ENCODE data around the gene SPEM3.

SPEM3 gene

DNA sequence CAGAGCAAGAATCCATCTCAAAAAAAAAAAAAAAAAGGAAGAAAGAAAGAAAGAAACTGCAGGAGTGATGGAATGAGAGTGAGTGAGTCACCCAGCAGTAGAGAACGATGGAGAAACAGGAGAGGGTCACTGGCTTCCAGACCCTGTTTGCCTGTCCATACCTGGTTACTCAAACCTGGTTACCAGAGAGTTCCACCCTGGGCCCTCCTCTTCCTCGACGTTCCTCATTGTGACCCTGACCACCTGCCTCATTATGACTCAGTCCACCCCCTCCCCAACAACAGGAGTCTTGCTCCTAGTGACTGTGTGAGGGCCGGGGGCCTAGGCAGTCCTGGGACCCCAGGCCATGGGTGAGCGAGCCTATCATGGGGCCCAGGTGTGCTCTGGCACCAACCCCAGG, at the start of gene SPEM3:
Gene SPEM3 (plus strand): TSS at position 301 of the 400 bp plus-strand sequence. CDS start 46 bp downstream, at position 347.
- DNase-seq: no peak

DNA sequence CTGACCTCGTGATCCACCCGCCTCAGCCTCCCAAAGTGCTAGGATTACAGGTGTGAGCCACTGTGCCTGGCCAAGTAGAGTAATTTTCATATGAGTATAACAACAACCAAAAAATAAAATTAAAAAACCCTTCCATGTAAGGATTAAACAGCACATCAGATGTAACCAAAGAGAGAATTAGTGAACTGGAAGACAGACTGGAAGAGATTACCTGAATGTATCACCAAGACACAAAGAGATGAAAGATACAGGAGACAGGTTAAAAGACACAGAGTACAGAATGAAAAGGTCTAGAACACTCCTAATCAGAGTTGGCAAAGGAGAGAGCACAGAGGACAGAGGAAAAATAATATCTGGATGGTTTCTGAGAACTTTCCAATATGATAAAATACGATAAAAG, 49.5 kb upstream of the SPEM3 start:
- DNase-seq: no peak

DNA sequence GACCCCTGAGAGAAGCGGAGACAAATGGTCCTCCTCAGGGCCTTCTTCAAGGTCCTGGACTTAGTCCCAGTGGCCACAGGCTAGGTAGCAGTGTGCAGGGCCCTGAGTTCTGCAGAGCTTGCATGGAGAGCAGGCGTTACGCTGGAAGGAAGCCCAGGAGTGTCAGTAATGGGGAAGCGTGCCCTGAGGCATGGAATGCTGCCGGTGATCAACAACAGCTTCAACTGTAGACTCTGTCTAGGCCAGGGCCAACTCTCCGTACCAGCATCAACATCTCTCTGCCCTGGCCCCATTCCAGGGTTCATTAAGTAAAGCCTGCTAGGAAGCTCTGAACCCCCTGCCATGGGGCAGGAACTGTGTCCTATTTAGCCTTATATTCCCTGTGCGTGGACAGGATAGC, 48.3 kb upstream of the SPEM3 start:
- DNase-seq: no peak

DNA sequence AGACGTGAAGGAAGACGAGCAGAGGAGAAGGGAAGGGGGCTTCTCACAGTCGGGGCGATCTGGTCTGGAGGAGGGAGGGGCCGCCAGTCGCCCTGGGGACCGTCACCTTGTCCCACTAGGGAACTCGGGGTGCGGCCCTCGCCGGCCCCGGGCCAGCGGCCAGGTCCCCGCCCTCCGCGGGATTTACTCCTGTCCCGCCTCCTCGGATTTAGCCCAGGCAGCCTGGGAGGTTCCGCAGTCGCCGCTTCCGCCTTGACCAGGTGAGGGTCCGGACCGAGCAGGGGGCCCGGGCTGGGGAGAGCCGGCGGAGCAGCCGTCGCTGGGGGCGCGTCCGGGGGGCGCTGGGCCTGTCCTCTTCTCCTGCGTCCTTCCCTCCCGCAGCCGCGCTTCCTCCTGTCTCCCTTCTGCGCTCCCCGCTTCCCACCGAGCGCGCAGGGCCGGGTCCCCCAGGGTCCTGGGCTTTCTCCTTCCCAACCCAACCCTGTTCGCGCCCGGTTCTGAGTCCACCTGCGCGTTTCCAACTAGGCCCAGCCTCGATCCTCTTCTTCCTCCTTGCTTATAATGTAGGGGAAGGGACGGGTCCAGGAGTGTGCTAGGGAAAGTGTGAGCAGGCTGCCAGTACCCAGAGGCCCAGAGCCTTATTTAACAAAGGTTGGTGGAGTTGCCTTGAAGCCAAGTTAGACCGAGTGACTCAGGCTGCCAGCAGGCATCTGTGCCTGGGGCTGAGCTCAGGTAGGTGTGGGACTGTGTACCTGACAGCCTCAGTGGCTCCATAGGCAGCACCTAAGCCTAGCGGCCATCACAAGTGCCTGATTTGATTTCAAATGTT, 47.6 kb upstream of the SPEM3 start, which contains the start of gene TNK1:
Gene TNK1 (plus strand): TSS at position 235 of the 829 bp plus-strand sequence. CDS start 1,838 bp downstream, outside the sequence.
- DNase-seq: no peak

DNA sequence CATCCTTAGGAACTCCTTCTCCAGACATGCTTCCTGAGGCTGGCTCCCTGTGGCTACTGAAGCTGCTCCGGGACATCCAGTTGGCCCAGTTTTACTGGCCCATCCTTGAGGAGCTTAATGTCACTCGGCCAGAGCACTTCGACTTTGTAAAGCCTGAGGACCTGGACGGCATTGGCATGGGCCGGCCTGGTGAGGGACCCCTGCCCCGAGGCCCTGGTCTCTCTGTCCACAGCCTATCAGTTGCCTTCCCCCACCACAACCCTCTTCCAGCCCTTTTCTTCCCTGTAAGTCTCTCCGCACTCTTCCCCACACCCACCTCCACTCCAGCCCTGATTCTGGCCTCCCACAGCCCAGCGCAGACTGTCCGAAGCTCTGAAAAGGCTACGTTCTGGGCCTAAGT, 45.8 kb upstream of the SPEM3 start:
- no peak for DNase-seq

DNA sequence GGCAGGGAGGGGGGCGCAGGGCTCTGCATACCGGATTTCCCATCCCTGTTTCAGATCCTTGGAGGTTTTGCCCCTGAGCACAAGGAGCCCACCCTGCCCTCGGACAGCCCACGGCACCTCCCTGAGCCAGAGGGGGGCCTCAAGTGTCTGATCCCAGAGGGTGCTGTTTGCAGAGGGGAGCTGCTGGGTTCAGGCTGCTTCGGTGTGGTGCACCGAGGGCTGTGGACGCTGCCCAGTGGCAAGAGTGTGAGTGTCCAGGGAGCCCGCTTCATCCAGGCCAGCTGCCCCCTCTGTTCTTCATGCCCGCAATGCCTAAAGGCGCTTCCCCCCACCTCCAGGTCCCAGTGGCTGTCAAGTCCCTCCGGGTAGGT, 45.3 kb upstream of the SPEM3 start:
- no peak for DNase-seq

DNA sequence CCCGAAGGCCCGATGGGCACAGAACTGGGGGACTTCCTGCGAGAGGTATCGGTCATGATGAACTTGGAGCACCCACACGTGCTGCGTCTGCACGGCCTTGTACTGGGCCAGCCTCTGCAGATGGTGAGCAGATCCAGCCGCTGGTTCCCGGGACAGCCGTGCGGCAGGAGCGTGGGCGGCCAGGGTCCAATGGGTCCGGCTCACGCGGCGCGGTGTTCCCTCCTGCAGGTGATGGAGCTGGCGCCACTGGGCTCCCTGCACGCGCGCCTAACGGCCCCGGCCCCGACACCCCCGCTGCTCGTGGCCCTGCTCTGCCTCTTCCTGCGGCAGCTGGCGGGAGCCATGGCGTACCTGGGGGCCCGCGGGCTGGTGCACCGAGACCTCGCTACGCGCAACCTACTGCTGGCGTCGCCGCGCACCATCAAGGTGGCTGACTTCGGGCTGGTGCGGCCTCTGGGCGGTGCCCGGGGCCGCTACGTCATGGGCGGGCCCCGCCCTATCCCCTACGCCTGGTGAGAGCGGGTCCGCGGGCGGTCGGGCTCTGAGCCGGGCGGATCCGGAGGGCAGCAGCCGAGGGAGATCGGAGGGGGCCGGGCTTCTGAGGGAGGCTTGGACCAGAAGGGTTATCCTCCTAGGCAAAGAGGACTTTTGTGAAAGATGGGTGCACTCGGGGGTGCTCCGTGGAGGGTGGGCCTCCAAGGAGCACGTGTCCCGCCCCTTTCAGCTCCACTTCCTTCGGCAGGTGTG, 44.7 kb upstream of the SPEM3 start:
- DNase-seq: peak; percentile 69

DNA sequence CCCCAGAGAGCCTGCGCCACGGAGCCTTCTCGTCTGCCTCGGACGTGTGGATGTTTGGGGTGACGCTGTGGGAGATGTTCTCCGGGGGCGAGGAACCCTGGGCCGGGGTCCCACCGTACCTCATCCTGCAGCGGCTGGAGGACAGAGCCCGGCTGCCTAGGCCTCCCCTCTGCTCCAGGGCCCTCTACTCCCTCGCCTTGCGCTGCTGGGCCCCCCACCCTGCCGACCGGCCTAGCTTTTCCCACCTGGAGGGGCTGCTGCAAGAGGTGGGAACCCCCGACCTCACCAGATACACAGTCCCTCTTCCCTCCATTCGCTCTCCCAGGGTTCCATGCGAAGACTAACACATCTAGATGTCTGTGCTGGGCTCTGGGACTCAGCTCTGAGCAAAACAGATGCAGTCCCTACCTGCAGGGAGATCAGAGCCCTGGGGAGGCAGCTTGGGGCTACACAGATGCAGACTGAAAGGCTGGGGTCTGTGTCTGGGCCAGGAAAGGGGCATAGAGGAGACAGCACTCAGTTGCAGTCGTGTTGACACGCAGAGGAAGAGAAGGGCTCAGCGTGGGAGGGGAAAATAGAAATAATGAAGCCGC, 44.1 kb upstream of the SPEM3 start:
- DNase-seq: no peak

DNA sequence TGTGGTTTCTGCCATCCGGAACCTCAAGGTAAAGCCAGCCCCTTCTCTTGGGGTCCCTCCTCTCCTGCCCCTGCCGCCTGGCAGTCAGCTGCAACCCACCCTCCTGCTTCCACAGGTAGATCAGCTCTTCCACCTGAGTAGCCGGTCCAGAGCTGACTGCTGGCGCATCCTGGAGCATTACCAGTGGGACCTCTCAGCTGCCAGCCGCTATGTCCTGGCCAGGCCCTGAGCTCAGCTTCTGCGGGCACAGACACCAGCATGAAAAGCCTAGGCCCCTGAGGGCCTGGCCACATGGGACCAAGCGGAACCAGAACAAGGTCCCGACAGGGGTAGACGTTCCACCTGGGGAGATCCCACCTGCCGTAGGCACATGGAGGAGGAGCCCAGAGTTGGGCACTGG, 39.8 kb upstream of the SPEM3 start:
- DNase-seq: no peak

DNA sequence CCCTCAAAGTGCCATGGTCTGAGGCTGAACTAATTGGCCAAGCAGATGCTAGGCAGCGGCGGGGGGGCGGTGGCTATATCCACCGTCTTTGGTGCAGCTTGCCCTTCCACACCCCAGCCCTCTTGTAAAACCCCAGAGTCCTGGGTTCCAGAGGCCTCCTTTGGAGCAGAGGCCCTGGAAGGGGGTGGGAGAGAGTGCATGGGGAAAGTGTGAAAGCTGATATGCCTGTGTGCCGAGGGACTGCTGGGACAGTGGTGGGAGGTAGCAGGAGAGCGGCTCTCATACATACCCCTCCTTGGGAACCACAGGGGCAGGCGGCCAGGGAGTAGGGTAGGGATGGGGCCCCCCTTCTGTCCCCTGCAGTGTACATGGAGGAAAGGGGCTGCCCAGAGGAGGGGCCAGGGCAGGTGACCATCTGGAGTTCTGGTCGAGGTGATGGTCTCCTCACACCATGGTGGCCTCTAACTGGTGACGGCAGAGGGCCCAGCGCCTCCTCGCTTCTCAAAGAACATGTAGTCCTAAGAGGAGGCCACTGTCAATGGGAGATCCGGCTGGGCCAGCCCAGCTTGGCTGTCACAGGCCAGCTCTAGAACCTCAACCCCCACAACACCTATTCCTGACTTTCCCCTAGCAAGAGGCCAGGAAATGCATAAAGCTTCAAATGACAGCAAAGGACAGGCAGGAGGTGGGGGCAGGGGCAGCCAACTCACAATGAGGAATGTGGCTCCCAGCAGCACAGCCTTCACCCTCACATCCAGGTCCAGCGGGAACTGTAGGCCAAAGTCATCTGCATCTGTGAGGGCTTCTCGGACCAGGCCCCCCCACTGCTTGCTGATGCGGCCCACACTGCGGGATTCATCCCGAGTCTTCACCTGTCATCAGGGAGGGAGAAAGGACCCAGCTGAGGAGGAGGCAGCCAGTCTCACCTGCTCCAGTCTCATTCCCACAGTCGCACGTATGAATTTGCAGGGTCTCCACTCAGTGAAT, 38.4 kb upstream of the SPEM3 start:
- no peak for DNase-seq

DNA sequence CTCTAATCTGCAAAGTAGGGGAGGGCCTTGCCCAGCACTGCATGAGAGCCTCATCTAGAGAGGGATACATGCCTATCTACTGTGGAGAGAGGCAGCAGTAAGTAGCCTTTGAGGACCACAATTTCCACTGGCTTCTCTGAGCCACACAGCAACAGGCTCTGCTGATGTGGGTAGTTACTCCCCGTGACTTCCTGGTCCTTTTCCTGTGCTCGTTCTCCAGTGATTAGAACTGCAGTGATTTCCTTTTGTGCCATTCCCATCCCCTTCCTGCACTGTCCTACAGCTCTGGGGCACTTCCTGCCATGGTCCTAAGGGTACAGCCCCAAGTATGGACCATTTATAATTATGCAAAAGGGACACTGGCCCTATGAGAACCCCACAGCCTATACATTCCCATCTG, 37.4 kb upstream of the SPEM3 start:
- DNase-seq: no peak

DNA sequence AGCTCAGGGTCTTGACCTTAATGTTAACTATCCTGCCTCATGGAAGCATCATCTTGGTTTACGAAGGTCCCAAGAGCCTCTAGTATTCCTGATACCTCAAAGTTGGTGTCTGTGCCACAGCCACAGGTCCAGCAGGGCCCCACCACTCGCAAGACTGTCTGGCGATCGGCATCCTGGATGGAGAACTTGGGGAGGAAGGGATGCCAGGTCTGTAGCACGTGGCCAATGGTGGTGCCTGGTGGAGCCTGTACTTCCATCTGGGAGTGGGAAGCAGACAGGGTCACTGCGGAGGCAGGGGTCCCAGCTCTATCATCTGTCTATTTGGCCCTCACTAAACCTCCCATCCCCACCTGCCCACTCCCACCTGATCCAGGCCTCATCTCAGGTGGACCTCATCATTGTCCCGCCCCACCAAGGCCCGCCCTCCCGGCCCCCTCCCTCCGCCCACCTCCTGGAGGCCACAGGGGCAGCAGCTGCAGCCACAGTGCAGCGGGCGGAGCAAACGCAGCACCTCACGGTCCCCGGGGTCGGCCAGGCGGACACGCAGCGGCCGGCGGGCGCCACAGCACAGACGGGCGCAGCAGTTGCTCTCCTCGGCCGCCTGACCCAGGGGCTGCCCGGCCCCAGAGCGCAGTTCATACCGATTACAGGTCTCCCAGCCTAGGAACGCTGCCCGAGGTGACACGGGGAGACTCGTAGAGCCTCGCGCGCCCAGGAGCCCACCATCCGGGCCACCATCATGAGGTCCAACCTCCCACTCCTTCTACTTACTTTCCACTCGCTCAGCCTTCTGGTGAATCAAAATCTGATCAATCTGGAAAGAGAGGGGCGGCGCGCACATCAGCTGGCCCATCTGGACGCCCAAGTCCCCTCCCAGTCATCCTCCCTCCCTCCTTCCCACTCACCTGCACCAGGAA, 35.7 kb upstream of the SPEM3 start:
- DNase-seq: no peak

DNA sequence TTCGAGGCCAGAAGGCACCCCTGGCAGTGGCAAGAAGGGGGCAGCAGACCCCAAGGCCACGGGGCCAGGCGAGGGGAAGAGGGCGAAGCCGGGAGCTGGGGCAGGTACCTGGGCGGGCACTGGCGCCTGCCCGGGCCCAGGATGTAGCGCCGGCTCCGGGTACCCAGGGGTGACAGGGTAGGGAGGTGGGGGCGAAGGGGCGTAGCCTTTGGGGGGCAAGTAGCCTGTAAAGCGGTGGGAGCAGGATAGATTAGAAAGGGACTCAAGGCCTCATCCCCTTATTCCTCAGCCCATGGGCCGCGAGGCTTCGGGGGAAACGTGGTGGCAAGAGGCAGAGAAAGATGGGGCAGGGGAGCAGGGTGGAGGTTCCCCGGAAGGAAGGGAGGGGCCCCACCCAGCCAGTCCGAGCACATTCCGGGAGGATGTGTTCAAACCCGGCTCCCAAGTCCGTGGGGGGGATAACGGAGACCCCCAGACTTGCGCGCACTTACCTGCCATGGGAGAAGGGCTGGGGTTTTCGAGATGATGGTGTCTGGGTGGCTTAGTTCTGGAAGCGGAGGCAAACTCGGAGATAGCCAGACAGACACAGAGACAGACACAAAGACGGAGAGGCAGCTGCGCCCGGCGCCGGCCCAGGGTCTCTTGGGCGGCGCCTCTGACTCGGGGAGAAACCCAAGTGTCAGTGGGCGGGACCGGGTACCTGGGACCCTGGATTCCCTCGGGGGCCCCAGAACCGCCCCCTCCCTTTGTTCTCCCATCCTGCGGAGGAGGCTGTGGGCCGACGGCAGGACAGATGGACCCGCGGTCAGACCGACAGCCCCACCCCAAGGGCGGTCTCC, 34.8 kb upstream of the SPEM3 start:
- DNase-seq: peak; percentile 57

DNA sequence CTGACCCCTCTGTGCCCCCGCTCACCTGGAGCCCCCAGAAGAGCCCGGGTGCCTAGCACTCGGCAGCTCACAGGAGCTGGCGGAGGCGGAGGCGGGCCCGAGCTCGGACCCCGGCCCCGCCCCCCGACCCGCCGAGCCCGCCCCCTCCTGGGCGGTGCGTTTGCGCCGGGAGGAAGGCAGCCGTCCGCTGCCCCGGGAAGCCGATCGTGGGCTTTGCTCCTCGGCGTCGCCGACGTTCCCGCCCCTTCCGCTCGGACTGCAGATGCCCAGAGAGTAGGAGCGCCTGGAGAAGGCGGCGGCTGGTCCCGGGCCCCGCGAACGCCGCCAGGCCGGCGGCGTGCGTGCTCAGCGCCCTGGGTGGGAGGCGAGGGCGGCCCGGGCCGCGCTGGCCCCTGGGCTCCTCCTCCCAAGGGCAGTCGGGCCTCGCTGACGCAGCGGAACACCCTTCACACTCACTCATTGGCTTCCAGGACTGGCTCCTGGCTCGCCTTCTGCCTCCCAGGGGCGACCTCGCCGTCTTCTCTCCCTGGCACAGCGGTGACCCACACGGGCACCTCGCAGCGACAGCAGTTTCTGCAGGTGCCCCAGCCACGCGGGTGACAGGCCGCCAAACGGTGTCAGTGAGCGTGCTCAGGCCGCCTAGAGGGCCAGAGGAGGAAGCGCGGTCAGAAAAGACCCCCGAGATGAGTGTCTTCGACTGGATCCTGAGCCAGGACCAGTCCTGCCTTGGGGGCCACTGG, 34.0 kb upstream of the SPEM3 start, which contains the start of gene PLSCR3:
Gene PLSCR3 (minus strand): TSS at position 74 of the 740 bp plus-strand sequence. CDS start 415 bp downstream, outside the sequence.
- peak; percentile 78 for DNase-seq

DNA sequence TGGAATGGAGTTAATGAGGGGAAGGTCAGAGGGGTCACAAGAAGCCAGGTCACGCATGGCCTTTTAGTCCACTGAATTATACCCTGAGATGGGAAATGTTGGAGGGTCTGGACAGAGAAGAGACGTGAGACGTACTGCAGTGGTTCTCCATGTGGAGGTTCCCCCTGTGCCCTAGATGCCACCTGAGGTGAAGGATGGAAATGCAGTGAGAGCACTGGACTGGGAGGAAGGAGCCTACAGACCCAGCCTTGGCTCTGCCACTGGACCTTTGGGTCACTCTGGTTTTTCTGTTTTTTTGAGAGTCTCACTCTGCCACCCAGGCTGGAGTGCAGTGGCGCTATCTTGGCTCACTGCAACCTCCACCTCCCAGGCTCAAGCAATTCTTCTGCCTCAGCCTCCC, 32.5 kb upstream of the SPEM3 start:
- no peak for DNase-seq

DNA sequence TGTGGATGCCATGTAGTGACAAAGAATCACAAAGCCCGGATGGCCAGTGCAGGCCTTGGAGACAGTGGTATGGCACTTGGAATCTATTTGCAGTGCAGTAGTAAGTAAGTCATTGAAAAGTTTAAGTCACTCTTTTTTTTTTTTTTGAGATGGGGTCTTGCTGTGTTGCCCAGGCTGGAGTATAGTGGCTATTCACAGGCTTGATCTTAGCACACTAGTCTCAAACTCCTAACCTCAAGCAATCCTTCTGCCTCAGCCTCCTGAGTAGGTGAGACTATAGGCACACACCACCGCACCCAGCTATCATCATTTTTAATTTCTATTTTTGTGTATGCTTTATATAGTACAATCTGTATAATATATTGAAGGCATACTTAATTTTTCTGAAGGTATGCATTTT, 30.0 kb upstream of the SPEM3 start:
- DNase-seq: no peak

DNA sequence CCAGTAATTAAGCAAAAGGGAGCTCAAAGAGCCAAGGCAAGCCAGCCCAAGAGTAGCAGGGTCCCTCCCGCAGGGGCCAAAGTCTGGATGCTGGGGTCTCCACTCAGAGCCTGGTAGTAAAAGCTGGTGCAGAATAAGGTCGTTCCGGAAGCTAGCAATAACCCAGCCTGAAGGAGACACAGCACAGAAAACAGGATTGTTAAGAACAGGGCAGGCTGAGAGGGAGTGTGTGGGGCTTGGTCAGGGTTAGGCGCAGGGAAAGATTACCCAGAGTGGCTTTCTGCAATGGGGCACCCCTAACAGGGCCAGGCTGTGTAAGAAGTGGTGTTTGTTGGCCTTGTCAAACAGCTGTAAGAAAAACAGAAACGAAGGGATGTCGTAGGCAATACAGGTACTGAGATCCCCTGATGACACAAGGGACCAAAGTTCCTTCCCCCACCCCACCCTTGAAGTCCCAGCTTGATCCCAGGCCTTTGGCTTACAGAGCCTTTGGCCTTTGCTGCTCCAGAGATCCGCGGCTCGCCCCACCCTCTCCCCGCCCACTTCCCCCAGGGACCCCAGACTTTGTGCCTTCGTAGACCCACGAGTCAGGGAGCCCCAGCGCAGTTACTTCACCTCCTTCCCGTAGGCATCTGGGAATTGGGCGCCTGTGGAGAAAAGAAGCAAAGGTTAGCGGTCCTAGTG, 25.5 kb upstream of the SPEM3 start:
- DNase-seq: no peak

DNA sequence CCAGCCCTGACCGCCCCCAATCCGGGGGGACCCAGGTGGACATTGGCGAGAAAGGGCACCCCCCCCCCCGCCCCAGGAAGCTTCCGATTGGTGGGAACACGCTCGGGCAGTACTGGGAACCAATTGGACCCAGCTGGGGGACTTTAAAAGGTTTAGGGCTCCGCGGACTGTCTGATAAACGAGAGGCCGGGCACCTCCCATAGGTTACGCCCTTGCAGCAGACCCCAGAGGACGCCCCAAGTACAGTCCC, 25.0 kb upstream of the SPEM3 start:
- DNase-seq: peak; percentile 87

Data from NCI-H510A treated with DMSO at 0.1 percent for 48 hours (cell line).